HK-2 (cell line): ENCODE results near the gene CHKB.

Source experiments
- DNase-seq: peaks from one replicate; pipeline ENCODE4 v3.0.0-alpha.2; 2018; ENCODE audit not compliant: unreplicated experiment

Gene CHKB

GRCh38 chr22:50573491-50574382 is 8.9 kb downstream of the CHKB start:
- DNase-seq, result no peak

GRCh38 chr22:50572965-50573364 is 9.7 kb downstream of the CHKB start:
- DNase-seq, result no peak

GRCh38 chr22:50571264-50572175 is 11.1 kb downstream of the CHKB start:
- no peak for DNase-seq

- no peak for DNase-seq
These were observed 11.8 kb downstream of the CHKB start for GRCh38 chr22:50570861-50571260.

- peak; percentile 62 for DNase-seq
These were observed 12.6 kb downstream of the CHKB start for GRCh38 chr22:50569896-50570535.

- DNase-seq, result no peak
These were observed 13.6 kb downstream of the CHKB start for GRCh38 chr22:50569041-50569459.

- no peak for DNase-seq
These were observed 14.0 kb downstream of the CHKB start for GRCh38 chr22:50568626-50569025.

GRCh38 chr22:50567721-50568252 is 14.9 kb downstream of the CHKB start:
- no peak for DNase-seq

GRCh38 chr22:50564289-50564688 is 18.4 kb downstream of the CHKB start:
- no peak for DNase-seq

GRCh38 chr22:50563413-50564160 is 19.1 kb downstream of the CHKB start:
- DNase-seq, result no peak

GRCh38 chr22:50562523-50563412 is 19.9 kb downstream of the CHKB start, which contains the start of gene SYCE3:
Gene SYCE3, minus strand, starts transcription at chr22:50562919. Its CDS starts 6,514 bp downstream, at chr22:50556405.
- peak; percentile 96 for DNase-seq

GRCh38 chr22:50561401-50562358 is 21.0 kb downstream of the CHKB start:
- DNase-seq, result no peak

- DNase-seq, result no peak
These were observed 22.6 kb downstream of the CHKB start for GRCh38 chr22:50560034-50560433.

GRCh38 chr22:50556703-50557102 is 25.9 kb downstream of the CHKB start:
- DNase-seq, result no peak

GRCh38 chr22:50553310-50553709 is 29.3 kb downstream of the CHKB start:
- DNase-seq, result no peak

- DNase-seq, result no peak
These were observed 31.4 kb downstream of the CHKB start for GRCh38 chr22:50551160-50551752.

GRCh38 chr22:50550395-50550794 is 32.3 kb downstream of the CHKB start:
- DNase-seq, result no peak
